ENCODE measurements around the gene TULP4. TPM values are rescaled to one million over a fixed set of nuclear protein-coding genes. Genes with fewer than 3 reads are reported as not detected.
"Not testable (repeated sequence)": the region's sequence is repeated elsewhere in the genome, so short reads cannot be mapped to it uniquely, and the experiment has no call there.

Gene TULP4
- total RNA-seq, 1 donor from 2014 or later = 36.3 TPM

- intact Hi-C loops (cut with micrococcal nuclease) = no loop called here
Observed at GRCh38 chr6:158519761-158520160, 207.5 kb downstream of the TULP4 start.

DNA sequence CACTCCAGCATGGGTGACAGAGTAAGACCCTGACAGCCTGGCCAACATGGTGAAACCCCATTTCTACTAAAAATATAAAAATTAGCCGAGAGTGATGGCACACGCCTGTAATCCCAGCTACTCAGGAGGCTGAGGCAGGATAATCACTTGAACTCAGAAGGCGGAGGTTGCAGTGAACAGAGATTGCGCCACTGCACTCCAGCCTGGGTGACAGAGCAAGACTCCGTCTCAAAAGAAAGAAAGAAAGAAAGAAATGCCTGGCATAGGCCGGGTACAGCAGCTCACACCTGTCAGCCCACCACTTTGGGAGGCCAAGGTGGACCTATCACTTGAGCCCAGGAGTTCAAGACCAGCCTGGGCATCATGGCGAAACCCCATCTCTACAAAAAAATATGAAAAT, 208.7 kb downstream of the TULP4 start:
- intact Hi-C loops (cut with micrococcal nuclease) = not testable (repeated sequence)

- intact Hi-C loops (cut with micrococcal nuclease) = no loop called here
Observed at GRCh38 chr6:158521759-158522158, 209.5 kb downstream of the TULP4 start.

DNA sequence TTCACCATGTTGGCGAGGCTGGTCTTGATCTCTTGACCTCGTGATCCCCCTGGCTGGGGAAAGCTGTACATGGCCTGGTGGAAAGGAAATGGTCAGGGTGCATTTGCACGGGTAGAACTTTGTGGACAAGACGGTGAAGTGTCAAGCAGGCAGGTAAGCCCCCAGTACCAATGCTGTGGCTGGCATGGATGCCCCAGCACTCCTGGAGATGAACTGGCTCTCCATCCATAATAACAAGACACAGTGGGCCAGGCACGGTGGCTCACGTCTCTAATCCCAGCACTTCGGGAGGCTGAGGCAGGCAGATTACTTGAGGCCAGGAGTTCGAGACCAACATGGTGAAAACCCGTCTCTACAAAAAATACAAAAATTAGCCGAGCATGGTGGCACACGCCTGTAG, 210.4 kb downstream of the TULP4 start:
- intact Hi-C loops (cut with micrococcal nuclease) = no loop called here

- intact Hi-C loops (cut with micrococcal nuclease) = no loop called here
Observed at GRCh38 chr6:158524311-158524710, 212.0 kb downstream of the TULP4 start.

DNA sequence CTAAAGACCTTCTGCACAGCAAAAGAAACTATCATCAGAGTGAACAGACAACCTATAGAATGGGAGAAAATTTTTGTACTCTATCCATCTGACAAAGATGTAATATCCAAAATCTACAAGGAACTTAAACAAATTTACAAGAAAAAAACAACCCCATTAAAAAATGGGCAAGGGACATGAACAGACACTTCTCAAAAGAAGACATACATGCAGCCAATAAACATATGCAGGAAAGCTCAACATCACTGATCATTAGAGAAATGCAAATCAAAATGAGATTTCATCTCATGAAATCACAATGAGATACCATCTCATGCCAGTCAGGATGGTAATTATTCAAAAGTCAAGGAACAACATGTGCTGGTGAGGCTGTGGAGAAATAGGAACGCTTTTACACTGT, 215.6 kb downstream of the TULP4 start:
- intact Hi-C loops (cut with micrococcal nuclease) = not testable (repeated sequence)

GRCh38 chr6:158528826-158529225, 216.6 kb downstream of the TULP4 start:
- intact Hi-C loops (cut with micrococcal nuclease) = no loop called here

DNA sequence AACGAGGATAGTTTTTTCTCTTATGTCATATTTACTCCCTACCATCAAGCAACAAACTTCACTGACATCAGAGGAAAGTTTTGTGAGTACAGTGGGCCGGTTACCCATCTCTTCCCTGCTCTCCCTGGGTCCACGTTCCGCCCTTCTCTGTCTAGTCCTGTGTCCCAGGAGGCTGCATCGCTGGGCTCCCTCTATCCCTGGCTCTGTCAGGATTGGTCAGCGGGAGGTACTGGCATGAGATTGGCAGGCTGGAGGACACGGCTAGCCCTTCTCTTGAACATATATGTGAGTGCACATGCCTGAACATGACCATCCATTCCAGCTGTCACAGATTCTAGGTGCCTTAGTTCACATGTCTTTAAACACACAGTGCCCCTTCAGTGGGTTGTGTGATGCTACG, 217.4 kb downstream of the TULP4 start:
- intact Hi-C loops (cut with micrococcal nuclease) = no loop called here

- intact Hi-C loops (cut with micrococcal nuclease) = no loop called here
Observed at GRCh38 chr6:158531566-158531965, 219.3 kb downstream of the TULP4 start.

DNA sequence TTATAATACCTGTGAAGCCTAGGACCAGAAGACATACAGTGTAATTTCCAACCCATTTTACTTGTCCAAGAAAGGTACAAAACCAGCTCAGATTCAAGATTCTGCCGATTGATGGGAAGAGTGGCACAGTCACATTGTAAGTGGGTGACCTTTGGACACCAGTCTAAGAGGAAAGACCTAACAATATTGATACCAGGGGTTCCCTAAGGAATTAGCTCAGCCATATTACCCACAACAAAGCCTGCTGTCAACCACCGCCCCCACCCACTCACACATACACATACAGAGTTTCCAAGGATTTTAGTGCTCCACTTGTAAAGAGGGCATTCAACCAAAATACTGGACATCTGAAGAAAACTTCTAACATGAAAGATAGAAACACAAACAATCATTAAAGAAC, 219.7 kb downstream of the TULP4 start:
- intact Hi-C loops (cut with micrococcal nuclease) = no loop called here

GRCh38 chr6:158536084-158536890, 224.0 kb downstream of the TULP4 start:
- intact Hi-C loops (cut with micrococcal nuclease) = loop anchor here (1.0 to 2.0 kb wide), 3 partner anchors 18 to 303 kb away; no protein-coding TSS in a partner anchor

DNA sequence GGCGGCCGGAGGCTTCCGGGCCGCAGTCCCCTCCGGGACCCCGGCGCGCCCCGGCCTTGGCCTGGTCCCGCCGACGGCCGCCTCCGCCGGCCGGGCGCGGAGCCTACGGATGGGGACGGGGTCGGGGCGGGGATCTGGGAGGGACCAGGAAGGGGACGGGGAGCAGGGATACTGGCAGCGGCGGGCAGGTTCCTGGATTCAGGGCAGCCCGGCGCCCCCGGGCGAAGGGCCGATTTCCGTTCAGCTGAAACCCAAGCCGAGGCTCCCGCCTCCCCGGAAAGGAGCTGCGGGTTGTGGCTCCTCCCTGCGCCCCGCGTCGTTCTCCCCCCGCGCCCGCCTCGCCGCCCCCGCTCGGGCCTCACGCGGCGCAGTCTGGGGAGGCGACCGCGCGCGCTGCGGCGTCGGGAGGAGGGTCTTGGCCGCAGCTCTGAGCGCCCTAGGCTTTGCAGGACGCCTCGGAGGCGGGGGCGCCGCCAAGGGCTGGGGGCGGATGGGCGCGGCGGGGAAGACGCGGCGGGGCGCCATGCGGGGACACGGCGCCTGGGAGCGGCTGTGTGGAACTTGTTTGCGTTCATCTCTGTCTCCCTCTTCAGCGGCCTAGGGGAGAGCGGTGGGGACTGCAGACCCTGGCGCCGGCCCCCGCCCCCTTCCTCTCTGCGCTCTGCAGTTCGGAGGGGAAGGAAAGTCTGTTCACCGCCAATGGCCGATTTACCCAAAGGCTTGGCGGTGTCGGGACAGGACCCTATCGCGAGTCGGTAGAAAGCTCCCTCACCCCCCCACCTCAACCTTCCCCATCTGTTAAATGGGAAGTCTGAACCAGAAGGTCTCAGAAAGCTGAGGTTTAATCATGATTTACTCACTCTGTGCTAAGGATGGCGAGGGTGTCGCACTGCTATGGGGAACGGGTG, 224.9 kb downstream of the TULP4 start:
- intact Hi-C loops (cut with micrococcal nuclease) = loop anchor here (1.0 to 2.0 kb wide), 3 partner anchors 19 to 304 kb away; no protein-coding TSS in a partner anchor

GRCh38 chr6:158538741-158539140, 226.5 kb downstream of the TULP4 start:
- intact Hi-C loops (cut with micrococcal nuclease) = no loop called here

DNA sequence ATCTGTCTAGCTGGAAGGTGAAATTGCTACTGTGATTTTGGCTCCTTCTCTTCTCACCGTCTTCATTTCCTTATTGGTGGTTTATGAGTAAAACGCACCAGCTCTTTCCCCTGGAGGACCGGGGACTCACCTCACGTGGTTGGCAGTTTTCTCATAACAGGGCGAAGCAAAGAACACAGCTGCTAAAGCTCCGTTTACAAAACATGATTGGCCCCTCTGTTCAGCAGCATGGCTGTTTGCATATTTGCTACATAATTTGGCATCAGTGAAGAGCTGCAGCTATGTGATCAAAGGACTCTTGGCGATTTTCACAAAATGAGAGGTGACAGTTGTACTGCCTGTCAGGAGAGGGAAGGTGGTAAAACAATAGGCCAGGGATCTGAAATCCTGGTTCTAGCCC, 227.1 kb downstream of the TULP4 start:
- intact Hi-C loops (cut with micrococcal nuclease) = no loop called here

GRCh38 chr6:158539881-158540280, 227.6 kb downstream of the TULP4 start:
- intact Hi-C loops (cut with micrococcal nuclease) = no loop called here

DNA sequence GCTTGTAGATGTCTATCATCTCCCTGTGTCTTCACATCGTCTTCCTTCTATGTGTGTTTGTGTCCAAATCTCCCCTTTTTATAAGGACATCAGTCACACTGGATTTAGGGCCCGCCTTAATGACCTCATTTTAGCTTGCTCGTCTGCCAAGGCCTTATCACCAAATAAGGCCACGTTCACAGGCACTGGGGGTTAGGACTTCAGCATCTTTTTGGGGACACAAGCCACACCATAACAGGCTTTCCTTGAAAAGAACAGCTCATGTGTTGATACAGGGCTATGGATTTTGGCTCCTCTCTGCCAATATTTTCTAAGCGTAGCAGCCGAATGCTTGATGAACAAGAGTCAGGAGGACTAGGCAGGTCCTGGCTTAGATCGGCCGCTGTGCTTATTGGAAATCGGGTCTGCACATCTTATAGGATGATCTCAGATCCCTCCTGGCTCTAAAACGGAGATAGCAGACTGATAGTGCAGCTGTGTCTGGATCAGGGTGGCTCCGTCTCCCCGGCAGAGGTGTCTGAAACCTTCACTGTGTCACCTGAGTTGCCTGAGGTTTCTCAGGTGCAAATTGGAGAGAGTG, 231.4 kb downstream of the TULP4 start:
- intact Hi-C loops (cut with micrococcal nuclease) = no loop called here

GRCh38 chr6:158544428-158544827, 232.2 kb downstream of the TULP4 start:
- intact Hi-C loops (cut with micrococcal nuclease) = no loop called here

DNA sequence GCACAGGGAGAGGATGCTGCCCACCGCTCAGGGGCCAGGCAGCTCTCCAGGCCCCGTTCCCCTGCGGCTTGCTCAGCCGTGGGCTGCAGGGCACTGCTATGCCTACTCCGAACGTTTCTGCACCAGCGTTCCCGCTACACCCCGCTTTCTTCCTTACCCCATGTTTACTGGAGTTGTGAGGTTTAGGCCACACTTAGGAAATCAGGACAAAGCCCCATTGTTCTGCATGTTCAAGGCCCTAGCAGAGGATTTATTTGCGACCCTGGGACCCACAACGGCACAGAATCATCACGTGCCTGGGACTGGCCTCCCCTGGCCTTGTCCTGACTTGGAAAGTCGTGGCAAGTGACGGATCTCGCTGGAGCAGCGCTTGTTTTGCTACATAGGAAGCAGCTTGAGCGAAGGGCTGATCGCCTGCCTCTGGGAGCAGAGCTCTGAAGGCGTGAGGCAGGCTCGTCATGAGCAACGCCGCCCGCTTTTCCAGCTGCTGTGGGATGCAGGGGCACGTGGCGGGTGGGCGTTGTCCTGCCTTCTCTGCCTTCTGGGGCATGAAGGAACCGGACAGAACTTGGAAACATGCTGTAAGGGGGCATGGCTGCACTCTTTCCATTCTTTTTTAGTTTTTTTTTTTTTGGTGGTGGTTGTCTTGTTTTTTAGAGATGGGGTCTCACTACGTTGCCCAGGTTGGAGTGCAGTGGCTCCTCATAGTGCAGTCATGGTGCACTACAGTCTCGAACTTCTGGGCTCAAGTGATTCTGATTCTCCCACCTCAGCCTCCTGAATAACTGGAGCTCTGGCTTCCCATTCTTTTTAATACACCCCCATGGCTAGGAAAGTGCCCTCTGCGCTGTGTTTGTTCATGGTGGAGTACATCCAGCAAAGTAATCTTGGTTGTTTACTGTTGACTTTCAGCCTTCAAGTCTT, 233.0 kb downstream of the TULP4 start:
- intact Hi-C loops (cut with micrococcal nuclease) = no loop called here

DNA sequence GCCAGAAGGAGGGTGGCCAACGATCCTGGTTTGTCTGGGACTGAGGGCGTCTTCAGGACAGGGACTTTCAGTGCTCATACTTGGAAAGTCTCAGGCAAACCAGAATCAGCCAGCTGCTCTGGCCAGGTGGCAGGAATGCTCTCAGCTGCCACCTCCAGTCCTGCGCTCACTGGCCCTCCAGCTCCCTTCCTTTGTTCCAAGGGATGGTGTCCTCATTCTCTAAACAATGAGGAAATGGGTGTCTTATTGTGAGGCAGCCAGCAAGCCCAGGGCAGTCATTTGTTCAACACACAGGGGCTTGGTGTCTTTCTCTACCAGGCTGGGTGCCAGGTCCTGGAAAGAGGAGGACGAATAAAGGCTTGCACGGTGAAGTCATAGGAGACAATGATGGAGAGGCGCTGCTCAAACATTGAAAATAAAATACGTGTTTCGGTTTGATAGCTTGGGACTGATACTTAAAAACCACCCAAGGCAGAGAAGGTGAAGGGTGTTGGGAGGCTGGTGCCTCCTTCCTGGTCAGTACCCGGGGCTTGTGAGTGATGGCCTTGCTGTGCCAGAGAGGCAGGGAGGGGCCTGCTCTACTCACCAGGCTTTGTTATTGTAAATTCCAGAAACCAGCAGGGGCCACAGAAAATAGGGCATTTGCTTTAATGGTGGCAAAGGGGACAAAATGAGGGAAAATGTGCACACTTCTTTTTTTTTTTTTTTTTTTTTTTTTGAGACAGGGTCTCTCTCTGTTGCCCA, 236.3 kb downstream of the TULP4 start:
- intact Hi-C loops (cut with micrococcal nuclease) = no loop called here

Measured in T-helper 1 cell treated with Interleukin-12 subunit alpha and Interleukin-12 subunit beta and Interleukin-4 antibody, amounts not matched to agents 30 ng/mL and 1 ng/mL, for 36 hours (primary cell).